Muscle of leg (tissue), 16 donors: ENCODE data around the gene ANKEF1. TPM values are rescaled to one million over a fixed set of nuclear protein-coding genes. Genes with fewer than 3 reads are reported as not detected.
A peak's percentile ranks its signal among the peaks of the same experiment; 100 is the strongest.

Experiments
- DNase-seq: peaks from one replicate; pipeline ENCODE4 v3.0.0; 2013
- H3K27ac ChIP-seq: one replicate; pipeline ENCODE4 v1.5.1; 2013; ENCODE audit warnings: mild to moderate bottlenecking, low read length, control low read depth
- H3K27me3 ChIP-seq: one replicate; pipeline ENCODE4 v1.6.1; 2013; ENCODE audit warnings: low read length; ENCODE audit not compliant: control insufficient read depth, insufficient read depth
- H3K36me3 ChIP-seq: one replicate; pipeline ENCODE4 v1.6.1; 2013; ENCODE audit warnings: low read length; ENCODE audit not compliant: control insufficient read depth, insufficient read depth
- H3K4me1 ChIP-seq: one replicate; pipeline ENCODE4 v1.6.1; 2013; ENCODE audit warnings: low read length; ENCODE audit not compliant: control insufficient read depth, insufficient read depth
- H3K4me3 ChIP-seq: one replicate; pipeline ENCODE4 v1.5.1; 2013; ENCODE audit warnings: low read length, control low read depth
- H3K9me3 ChIP-seq: replicated peaks from 2 replicates; pipeline ENCODE4 v1.6.1; 2013; ENCODE audit warnings: low read depth, low read length; ENCODE audit not compliant: control insufficient read depth
- WGBS: methylation state at CpG from one replicate; pipeline ENCODE4 v1.1.5; 2013; ENCODE audit warnings: missing lambda C conversion rate; ENCODE audit not compliant: insufficient coverage; 5-methylcytosine and 5-hydroxymethylcytosine counted together
- long read RNA-seq, 11 donors: transcript quantifications; one replicate each; lab custom pipeline, GENCODE V29; 2026
- polyA plus RNA-seq, 8 donors: library from polyadenylated mRNA; unstranded; fragments of 120-200 nt; gene quantifications; one replicate each; pipeline versions ENCODE4 v1.2.1 to v1.2.3, GENCODE V29; 2013; ENCODE audit warnings: inconsistent platforms in 1 of 8, low replicate concordance in 1 of 8; ENCODE audit not compliant: insufficient read length in 8 of 8, insufficient read depth in 1 of 8
- total RNA-seq: library from RNA; stranded (reverse); fragments of 120-200 nt; gene quantifications from one replicate; pipeline ENCODE4 v1.2.4, GENCODE V29; 2013

The ANKEF1 gene
- total RNA-seq (1.1 TPM), polyA plus RNA-seq (1 to 10 TPM in 6 of 8 donors, under 1 TPM in 2; 0.99 to 1.2 (median 1.1) TPM)
- long read RNA-seq, donor 1, result 0 reads
- long read RNA-seq, donor 2, result 0 reads
- long read RNA-seq, donor 3, result 0 reads
- long read RNA-seq, donor 4, result 0 reads
- long read RNA-seq, donor 5, result 0 reads
- long read RNA-seq, donor 6, result 0 reads
- long read RNA-seq, donor 7, result 0 reads
- long read RNA-seq, donor 8, result 0 reads
- long read RNA-seq, donor 9, result 0 reads
- long read RNA-seq, donor 10, result 0 reads
- long read RNA-seq, donor 11, result 0 reads

GRCh38 chr20:10034717-10035571, at the start of gene ANKEF1:
Gene ANKEF1, plus strand, starts transcription at chr20:10034987. Its CDS starts 3,315 bp downstream, at chr20:10038302.
- H3K27ac ChIP-seq, result no peak within 1 kb of the TSS

GRCh38 chr20:9985281-9985680, 49.5 kb upstream of the ANKEF1 start:
- Histone ChIP-seq H3K9me3 (no peaks in the 10 kb centered on the region), H3K27ac (no peak overlapping the region), H3K27me3 (no peaks in the 10 kb centered on the region), H3K4me3 (no peak overlapping the region), H3K4me1 (no peaks in the 10 kb centered on the region), H3K36me3 (no peaks in the 10 kb centered on the region)
- DNase-seq, result no peak

More at GRCh38 chr20:10034717-10035571, at the start of gene ANKEF1:
- WGBS, result under 1% methylated on average over 55 of the region's 65 CpGs
- peak; percentile 78 for DNase-seq
- H3K36me3 ChIP-seq, result no peaks in the 10 kb centered on the region
- peak within 1 kb of the TSS; percentile 66 for H3K4me3 ChIP-seq
- no peaks in the 10 kb centered on the region for H3K4me1 ChIP-seq
- no peaks in the 10 kb centered on the region for H3K9me3 ChIP-seq
- no peaks in the 10 kb centered on the region for H3K27me3 ChIP-seq

- no peaks in the 10 kb centered on the region for H3K36me3 ChIP-seq
- WGBS, result no CpG with 5 or more reads among the region's 2 CpGs
- no peaks in the 10 kb centered on the region for H3K27me3 ChIP-seq
- no peak for DNase-seq
- H3K4me3 ChIP-seq, result no peak overlapping the region
- no peaks in the 10 kb centered on the region for H3K4me1 ChIP-seq
- no peaks in the 10 kb centered on the region for H3K9me3 ChIP-seq
- H3K27ac ChIP-seq, result no peak overlapping the region
These were observed 49.0 kb upstream of the ANKEF1 start for GRCh38 chr20:9985773-9986172.

GRCh38 chr20:9989066-9989724, 45.6 kb upstream of the ANKEF1 start:
- peak; percentile 81 for DNase-seq

GRCh38 chr20:9993137-9993536, 41.6 kb upstream of the ANKEF1 start:
- Histone ChIP-seq H3K9me3 (no peaks in the 10 kb centered on the region), H3K27me3 (no peaks in the 10 kb centered on the region), H3K27ac (no peak overlapping the region), H3K4me1 (no peaks in the 10 kb centered on the region), H3K4me3 (no peak overlapping the region), H3K36me3 (no peaks in the 10 kb centered on the region)
- DNase-seq, result no peak
- WGBS, result no CpG with 5 or more reads among the region's 4 CpGs

More at GRCh38 chr20:9989066-9989724, 45.6 kb upstream of the ANKEF1 start:
- Histone ChIP-seq H3K36me3 (no peaks in the 10 kb centered on the region), H3K4me1 (no peaks in the 10 kb centered on the region), H3K9me3 (no peaks in the 10 kb centered on the region), H3K27me3 (no peaks in the 10 kb centered on the region), H3K4me3 (no peak overlapping the region), H3K27ac (peak overlapping the region; percentile 45)
- WGBS, result no CpG with 5 or more reads among the region's 1 CpG

- H3K9me3 ChIP-seq, result no peaks in the 10 kb centered on the region
- H3K27ac ChIP-seq, result no peak overlapping the region
- no peaks in the 10 kb centered on the region for H3K36me3 ChIP-seq
- no peaks in the 10 kb centered on the region for H3K27me3 ChIP-seq
- no peaks in the 10 kb centered on the region for H3K4me1 ChIP-seq
- DNase-seq, result no peak
- no peak overlapping the region for H3K4me3 ChIP-seq
These were observed 40.1 kb upstream of the ANKEF1 start for GRCh38 chr20:9994676-9995075.

GRCh38 chr20:9995510-9996272, 39.1 kb upstream of the ANKEF1 start:
- Histone ChIP-seq H3K27ac (no peak overlapping the region), H3K4me1 (no peaks in the 10 kb centered on the region), H3K9me3 (no peaks in the 10 kb centered on the region), H3K27me3 (no peaks in the 10 kb centered on the region), H3K4me3 (no peak overlapping the region), H3K36me3 (no peaks in the 10 kb centered on the region)
- DNase-seq, result no peak
- WGBS, result 43% methylated on average over 1 of the region's 3 CpGs

GRCh38 chr20:9996944-9997343, 37.8 kb upstream of the ANKEF1 start:
- H3K9me3 ChIP-seq, result no peaks in the 10 kb centered on the region
- H3K36me3 ChIP-seq, result no peaks in the 10 kb centered on the region
- no peak for DNase-seq
- no peak overlapping the region for H3K4me3 ChIP-seq
- H3K4me1 ChIP-seq, result no peaks in the 10 kb centered on the region
- no peak overlapping the region for H3K27ac ChIP-seq
- no peaks in the 10 kb centered on the region for H3K27me3 ChIP-seq
- WGBS, result no CpG with 5 or more reads among the region's 1 CpG

- Histone ChIP-seq H3K4me3 (no peak overlapping the region), H3K4me1 (no peaks in the 10 kb centered on the region), H3K36me3 (no peaks in the 10 kb centered on the region), H3K9me3 (no peaks in the 10 kb centered on the region), H3K27ac (no peak overlapping the region), H3K27me3 (no peaks in the 10 kb centered on the region)
- peak; percentile 52 for DNase-seq
- 86% methylated on average over 1 of the region's 1 CpG for WGBS
These were observed 35.1 kb upstream of the ANKEF1 start for GRCh38 chr20:9999645-10000044.
